Activated naive CD4-positive, alpha-beta T cell treated with Interleukin-2 at 50 U/mL for 16 hours (primary cell): ENCODE measurements around the gene PMEPA1.

ENCODE experiments used
- DNase-seq: peaks from one replicate; pipeline ENCODE4 v3.0.0-alpha.2; 2020

Gene PMEPA1

GRCh38 chr20:57675773-57676172 lies 34.0 kb downstream of the PMEPA1 start:
- DNase-seq: no peak

GRCh38 chr20:57672953-57673575 lies 36.8 kb downstream of the PMEPA1 start:
- no peak for DNase-seq

- no peak for DNase-seq
Observed at GRCh38 chr20:57672164-57672563, 37.7 kb downstream of the PMEPA1 start.

GRCh38 chr20:57671662-57672061 lies 38.2 kb downstream of the PMEPA1 start:
- DNase-seq: no peak

- DNase-seq: no peak
Observed at GRCh38 chr20:57671072-57671391, 38.8 kb downstream of the PMEPA1 start.

GRCh38 chr20:57670288-57671071 lies 39.3 kb downstream of the PMEPA1 start:
- DNase-seq: no peak

- DNase-seq: no peak
Observed at GRCh38 chr20:57669632-57670031, 40.2 kb downstream of the PMEPA1 start.

GRCh38 chr20:57667924-57668782 lies 41.7 kb downstream of the PMEPA1 start:
- no peak for DNase-seq

- DNase-seq: no peak
Observed at GRCh38 chr20:57667388-57667787, 42.4 kb downstream of the PMEPA1 start.

- no peak for DNase-seq
Observed at GRCh38 chr20:57666834-57667157, 43.0 kb downstream of the PMEPA1 start.

- DNase-seq: no peak
Observed at GRCh38 chr20:57666106-57666833, 43.5 kb downstream of the PMEPA1 start.

- no peak for DNase-seq
Observed at GRCh38 chr20:57665589-57665971, 44.2 kb downstream of the PMEPA1 start.

- DNase-seq: no peak
Observed at GRCh38 chr20:57664924-57665588, 44.8 kb downstream of the PMEPA1 start.

GRCh38 chr20:57664476-57664875 lies 45.3 kb downstream of the PMEPA1 start:
- DNase-seq: no peak

GRCh38 chr20:57663681-57664451 lies 45.9 kb downstream of the PMEPA1 start:
- no peak for DNase-seq

- no peak for DNase-seq
Observed at GRCh38 chr20:57663241-57663640, 46.6 kb downstream of the PMEPA1 start.

- no peak for DNase-seq
Observed at GRCh38 chr20:57662456-57663240, 47.2 kb downstream of the PMEPA1 start.

- no peak for DNase-seq
Observed at GRCh38 chr20:57661746-57662455, 47.9 kb downstream of the PMEPA1 start.

GRCh38 chr20:57660922-57661745 lies 48.7 kb downstream of the PMEPA1 start:
- DNase-seq: no peak
